GM13976 (cell line): ENCODE results near the gene FOXJ3.

Source experiments
- DNase-seq: peaks from one replicate; pipeline ENCODE4 v3.0.0; 2012; ENCODE audit warnings: low spot score
- in situ Hi-C: fragments of 300-500 bp; cut with MboI; formaldehyde crosslinking; loops from one replicate; pipeline ENCODE4 v1.12.0; 2022; ENCODE audit warnings: low sequenced_read_pairs, mixed read lengths, inconsistent platforms; ENCODE audit not compliant: unreplicated experiment
- TF ChIP-seq, protein P1 (sequence below): IDR thresholded peaks from 2 replicates; pipeline ENCODE4 v1.5.1; 2012; ENCODE audit warnings: borderline replicate concordance, mild to moderate bottlenecking; ENCODE audit not compliant: insufficient read depth; ENCODE audit errors: extremely low read depth, missing control alignments, control extremely low read depth

Gene FOXJ3

GRCh38 chr1:42288311-42288985 lies 46.6 kb downstream of the FOXJ3 start:
- in situ Hi-C loops, result no loop called here
- no peak for DNase-seq
- TF ChIP-seq, protein P1, sequence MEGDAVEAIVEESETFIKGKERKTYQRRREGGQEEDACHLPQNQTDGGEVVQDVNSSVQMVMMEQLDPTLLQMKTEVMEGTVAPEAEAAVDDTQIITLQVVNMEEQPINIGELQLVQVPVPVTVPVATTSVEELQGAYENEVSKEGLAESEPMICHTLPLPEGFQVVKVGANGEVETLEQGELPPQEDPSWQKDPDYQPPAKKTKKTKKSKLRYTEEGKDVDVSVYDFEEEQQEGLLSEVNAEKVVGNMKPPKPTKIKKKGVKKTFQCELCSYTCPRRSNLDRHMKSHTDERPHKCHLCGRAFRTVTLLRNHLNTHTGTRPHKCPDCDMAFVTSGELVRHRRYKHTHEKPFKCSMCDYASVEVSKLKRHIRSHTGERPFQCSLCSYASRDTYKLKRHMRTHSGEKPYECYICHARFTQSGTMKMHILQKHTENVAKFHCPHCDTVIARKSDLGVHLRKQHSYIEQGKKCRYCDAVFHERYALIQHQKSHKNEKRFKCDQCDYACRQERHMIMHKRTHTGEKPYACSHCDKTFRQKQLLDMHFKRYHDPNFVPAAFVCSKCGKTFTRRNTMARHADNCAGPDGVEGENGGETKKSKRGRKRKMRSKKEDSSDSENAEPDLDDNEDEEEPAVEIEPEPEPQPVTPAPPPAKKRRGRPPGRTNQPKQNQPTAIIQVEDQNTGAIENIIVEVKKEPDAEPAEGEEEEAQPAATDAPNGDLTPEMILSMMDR, result no peak

- TF ChIP-seq, protein P1, result no peak
- DNase-seq, result no peak
These were observed 52.0 kb downstream of the FOXJ3 start for GRCh38 chr1:42282867-42283583.

DNA sequence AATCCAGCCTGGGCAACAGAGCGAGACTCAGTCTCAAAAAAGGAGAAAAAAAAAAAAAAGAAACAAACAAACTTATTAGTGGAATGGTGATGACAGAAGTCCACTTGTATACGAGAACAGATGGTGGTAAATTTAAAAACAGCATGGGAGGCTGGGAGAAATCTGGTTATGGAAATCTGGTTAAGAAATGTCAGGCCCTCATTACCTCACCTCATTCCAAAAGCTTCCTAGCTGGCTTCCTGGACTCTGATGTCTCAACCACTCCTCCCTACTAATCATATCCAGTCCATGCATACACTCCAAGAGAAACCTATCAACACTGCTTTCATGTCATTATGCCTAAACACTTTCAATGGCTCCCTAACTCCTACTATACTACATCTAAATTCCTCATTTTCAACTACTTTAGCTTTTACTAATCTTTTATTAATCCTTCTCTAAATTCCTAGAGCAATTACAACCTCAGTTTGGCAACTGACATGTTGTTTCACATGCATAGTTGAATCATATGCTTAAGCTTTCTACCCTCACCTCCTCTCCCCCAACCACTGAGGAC lies 52.9 kb downstream of the FOXJ3 start:
- in situ Hi-C loops, result no loop called here
- DNase-seq, result no peak

More at GRCh38 chr1:42282867-42283583, 52.0 kb downstream of the FOXJ3 start:
- in situ Hi-C loops, result no loop called here

GRCh38 chr1:42280821-42281220 lies 54.2 kb downstream of the FOXJ3 start:
- in situ Hi-C loops, result no loop called here
- TF ChIP-seq, protein P1, result no peak
- no peak for DNase-seq

More for the DNA sequence above, 52.9 kb downstream of the FOXJ3 start:
- TF ChIP-seq, protein P1, result no peak

DNA sequence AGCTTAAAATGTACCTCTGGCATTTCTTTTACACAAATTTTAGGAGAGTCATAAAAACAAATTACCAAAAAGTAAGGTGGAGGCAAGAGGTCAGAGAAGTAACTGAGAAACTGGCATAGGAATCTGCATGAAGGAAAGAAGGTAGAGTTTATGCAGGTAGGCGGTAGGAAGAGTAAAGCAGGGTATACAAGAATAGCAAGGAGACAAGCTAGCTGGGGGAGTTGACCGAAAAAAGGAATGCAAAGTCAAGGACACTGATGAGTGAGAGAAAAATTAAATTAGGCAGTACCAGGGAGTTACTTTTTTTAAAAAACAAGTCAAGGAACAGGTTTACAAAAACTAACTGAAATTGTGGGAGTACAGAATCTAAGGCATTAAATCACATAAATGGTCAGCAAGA lies 56.0 kb downstream of the FOXJ3 start:
- in situ Hi-C loops, result no loop called here
- no peak for DNase-seq
- TF ChIP-seq, protein P1, result no peak

DNA sequence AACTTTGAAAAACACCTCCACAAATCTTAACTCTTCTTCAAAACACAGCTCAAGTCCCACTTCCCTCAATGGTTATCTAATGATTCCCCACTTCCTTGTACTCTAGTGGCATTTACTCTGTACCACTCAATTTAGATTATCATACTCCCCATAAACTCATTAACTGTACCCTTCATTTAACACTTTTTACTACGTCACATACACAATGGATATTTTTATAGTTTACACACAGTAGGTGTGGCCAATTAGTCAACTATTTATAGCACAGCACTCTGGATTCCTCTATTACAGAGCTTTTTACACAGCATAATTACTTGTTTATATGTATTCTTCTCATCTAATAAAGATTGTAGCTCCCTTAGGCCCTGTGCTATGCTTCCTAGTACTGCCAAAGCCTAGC lies 62.1 kb downstream of the FOXJ3 start:
- DNase-seq, result no peak
- TF ChIP-seq, protein P1, result no peak
- in situ Hi-C loops, result no loop called here
